ENCODE data around the gene CLDN19.

Gene CLDN19

DNA sequence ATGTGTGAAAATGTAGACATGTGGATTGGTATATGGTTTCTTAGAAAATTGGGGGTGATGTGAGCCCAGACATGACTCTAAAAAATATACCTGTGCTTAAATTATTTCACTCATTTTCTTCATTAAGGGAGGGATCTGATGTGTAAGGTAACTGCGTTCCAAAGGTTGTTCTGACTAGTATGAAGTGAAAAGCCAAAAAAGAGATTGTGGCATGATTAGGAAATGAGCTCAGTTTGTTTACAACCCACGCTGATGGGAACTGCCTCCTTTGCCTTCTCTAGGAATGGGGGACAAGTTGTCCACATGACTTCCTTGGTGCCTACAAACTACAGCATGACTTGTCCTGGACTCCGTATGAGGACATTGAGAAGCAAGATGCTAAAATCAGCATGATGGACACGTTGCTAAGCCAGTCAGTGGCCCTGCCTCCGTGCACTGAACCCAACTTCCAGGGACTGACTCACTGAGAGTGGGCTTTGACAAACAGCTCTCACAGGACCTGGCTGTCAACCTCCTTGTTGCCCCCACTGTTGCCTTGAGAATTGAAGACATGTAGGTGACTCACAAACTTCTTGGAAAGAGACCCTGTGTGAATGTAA is 35.0 kb upstream of the CLDN19 start:
- Histone ChIP-seq H3K36me3 (ENCODE audit: control insufficient read depth, insufficient read depth, low read length) (peaks cover 76% of the 10 kb centered on the region), H3K9me3 (ENCODE audit: control insufficient read depth, low read length) (no peaks in the 10 kb centered on the region), H3K27ac (ENCODE audit: low read depth, low read length, severe bottlenecking) (no peak overlapping the region), H3K4me3 (ENCODE audit: extremely low read depth, insufficient read depth, low read length, poor library complexity, severe bottlenecking) (no peak overlapping the region), H3K4me1 (ENCODE audit: control insufficient read depth, insufficient read depth, low read length, poor library complexity, severe bottlenecking) (no peaks in the 10 kb centered on the region)
- 93 to 97% methylated on average over 4 to 5 of the region's 5 CpGs for WGBS, 2 experiments (ENCODE audit: insufficient coverage in 2 of 2)

DNA sequence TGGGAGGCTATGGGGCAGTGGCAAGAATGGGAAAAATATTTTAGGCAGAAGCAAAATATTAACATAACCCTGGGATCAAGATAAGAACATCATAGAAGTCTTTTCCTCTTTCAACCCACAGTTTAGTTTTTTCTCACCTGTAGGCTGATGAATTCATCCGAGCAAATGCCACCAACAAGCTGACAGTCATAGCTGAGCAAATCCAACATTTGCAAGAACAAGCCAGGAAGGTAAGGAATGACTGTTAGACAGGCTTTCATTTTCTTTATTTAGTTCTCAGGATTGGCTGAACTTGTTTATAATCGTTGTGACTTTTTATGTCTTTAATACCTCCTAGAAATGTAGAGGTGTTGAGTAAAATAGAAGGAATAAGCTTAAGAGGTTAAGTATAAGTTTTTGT is 33.4 kb upstream of the CLDN19 start:
- 0% methylated on average over 1 of the region's 2 CpGs; no CpG with 5 or more reads in 1 of the 2 experiments for WGBS, 2 experiments (ENCODE audit: insufficient coverage in 2 of 2)
- Histone ChIP-seq H3K27ac (ENCODE audit: low read depth, low read length, severe bottlenecking) (no peak overlapping the region), H3K36me3 (ENCODE audit: control insufficient read depth, insufficient read depth, low read length) (peaks cover 76% of the 10 kb centered on the region), H3K4me1 (ENCODE audit: control insufficient read depth, insufficient read depth, low read length, poor library complexity, severe bottlenecking) (no peaks in the 10 kb centered on the region), H3K9me3 (ENCODE audit: control insufficient read depth, low read length) (no peaks in the 10 kb centered on the region), H3K4me3 (ENCODE audit: extremely low read depth, insufficient read depth, low read length, poor library complexity, severe bottlenecking) (no peak overlapping the region)

DNA sequence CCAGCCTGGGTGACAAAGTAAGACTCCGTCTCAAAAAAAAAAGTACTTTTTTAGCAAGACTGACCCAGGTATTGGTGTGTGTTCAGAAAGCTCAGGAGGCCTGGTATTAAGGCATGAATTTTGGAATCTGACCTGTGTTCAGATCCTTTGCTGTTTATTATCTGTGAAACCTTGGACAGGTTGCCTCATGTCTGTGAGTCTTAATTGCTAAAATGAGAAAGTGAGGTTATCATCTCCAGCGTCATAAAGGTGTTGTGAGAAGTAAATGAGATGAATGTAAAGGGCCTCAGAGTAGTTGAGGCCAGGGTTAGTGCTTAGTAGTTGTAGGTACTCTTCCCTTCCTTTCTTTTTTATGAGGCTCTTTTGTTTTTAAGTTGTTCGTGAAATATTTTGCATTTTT is 29.8 kb upstream of the CLDN19 start:
- Histone ChIP-seq H3K4me1 (ENCODE audit: control insufficient read depth, insufficient read depth, low read length, poor library complexity, severe bottlenecking) (no peaks in the 10 kb centered on the region), H3K9me3 (ENCODE audit: control insufficient read depth, low read length) (no peaks in the 10 kb centered on the region), H3K4me3 (ENCODE audit: extremely low read depth, insufficient read depth, low read length, poor library complexity, severe bottlenecking) (no peak overlapping the region), H3K36me3 (ENCODE audit: control insufficient read depth, insufficient read depth, low read length) (peaks cover 43% of the 10 kb centered on the region), H3K27ac (ENCODE audit: low read depth, low read length, severe bottlenecking) (no peak overlapping the region)
- 88 to 95% methylated on average over 2 of the region's 3 CpGs for WGBS, 2 experiments (ENCODE audit: insufficient coverage in 2 of 2)

DNA sequence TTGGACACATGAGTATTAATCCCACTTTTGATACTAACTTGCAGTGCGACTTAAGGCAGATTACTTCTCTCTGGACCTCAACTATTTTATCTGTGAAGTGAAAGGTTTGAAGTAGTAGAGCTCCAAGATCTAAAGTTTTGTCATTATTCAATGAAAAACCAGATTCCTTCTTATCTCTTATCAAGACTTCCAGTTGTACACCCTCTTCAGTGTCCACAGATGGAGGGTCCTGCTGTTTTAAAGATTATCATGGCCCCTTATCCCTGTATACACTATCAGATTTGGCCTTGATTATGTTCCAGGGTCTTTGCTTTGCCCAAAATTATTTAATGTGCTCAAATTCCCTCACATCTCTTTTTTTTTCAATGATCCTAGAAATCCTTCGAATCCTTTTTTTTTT is 28.1 kb upstream of the CLDN19 start:
- H3K9me3 ChIP-seq (ENCODE audit: control insufficient read depth, low read length), result no peaks in the 10 kb centered on the region
- H3K36me3 ChIP-seq (ENCODE audit: control insufficient read depth, insufficient read depth, low read length), result peaks cover 36% of the 10 kb centered on the region
- no CpG with 5 or more reads among the region's 2 CpGs for WGBS, 2 experiments (ENCODE audit: insufficient coverage in 2 of 2)
- peak overlapping the region; percentile 98 for H3K4me3 ChIP-seq (ENCODE audit: extremely low read depth, insufficient read depth, low read length, poor library complexity, severe bottlenecking)
- H3K27ac ChIP-seq (ENCODE audit: low read depth, low read length, severe bottlenecking), result no peak overlapping the region
- H3K4me1 ChIP-seq (ENCODE audit: control insufficient read depth, insufficient read depth, low read length, poor library complexity, severe bottlenecking), result peaks cover 3% of the 10 kb centered on the region

DNA sequence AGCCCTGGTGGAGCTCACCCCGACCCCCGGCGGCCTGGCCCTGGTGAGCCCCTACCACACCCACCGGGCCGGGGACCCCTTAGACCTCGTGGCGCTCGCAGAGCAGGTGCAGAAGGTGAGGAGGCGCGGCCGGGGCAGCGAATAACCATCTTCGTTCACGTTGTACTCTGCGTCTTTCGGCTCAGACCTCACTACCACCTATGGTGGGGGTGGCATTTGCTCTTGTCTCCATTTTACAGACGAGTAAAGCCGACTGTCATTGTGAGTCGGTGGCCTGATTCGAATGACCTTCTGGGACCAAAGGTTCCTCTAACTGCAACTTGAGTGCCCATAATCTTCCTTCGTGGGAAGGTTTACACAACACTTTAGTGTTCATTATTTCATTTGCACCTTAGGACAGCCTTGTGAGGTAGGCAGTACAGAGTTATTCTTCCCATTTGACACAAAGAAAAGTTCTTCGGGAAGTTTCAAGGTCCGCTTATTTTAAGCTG is 27.5 kb upstream of the CLDN19 start:
- WGBS, 2 experiments (ENCODE audit: insufficient coverage in 2 of 2), result 1 to 5% methylated on average over 14 to 22 of the region's 23 CpGs
- Histone ChIP-seq H3K27ac (ENCODE audit: low read depth, low read length, severe bottlenecking) (peak overlapping the region; percentile 92), H3K36me3 (ENCODE audit: control insufficient read depth, insufficient read depth, low read length) (peaks cover 36% of the 10 kb centered on the region), H3K4me1 (ENCODE audit: control insufficient read depth, insufficient read depth, low read length, poor library complexity, severe bottlenecking) (peaks cover 4% of the 10 kb centered on the region), H3K9me3 (ENCODE audit: control insufficient read depth, low read length) (no peaks in the 10 kb centered on the region), H3K4me3 (ENCODE audit: extremely low read depth, insufficient read depth, low read length, poor library complexity, severe bottlenecking) (peak overlapping the region; percentile 98)

DNA sequence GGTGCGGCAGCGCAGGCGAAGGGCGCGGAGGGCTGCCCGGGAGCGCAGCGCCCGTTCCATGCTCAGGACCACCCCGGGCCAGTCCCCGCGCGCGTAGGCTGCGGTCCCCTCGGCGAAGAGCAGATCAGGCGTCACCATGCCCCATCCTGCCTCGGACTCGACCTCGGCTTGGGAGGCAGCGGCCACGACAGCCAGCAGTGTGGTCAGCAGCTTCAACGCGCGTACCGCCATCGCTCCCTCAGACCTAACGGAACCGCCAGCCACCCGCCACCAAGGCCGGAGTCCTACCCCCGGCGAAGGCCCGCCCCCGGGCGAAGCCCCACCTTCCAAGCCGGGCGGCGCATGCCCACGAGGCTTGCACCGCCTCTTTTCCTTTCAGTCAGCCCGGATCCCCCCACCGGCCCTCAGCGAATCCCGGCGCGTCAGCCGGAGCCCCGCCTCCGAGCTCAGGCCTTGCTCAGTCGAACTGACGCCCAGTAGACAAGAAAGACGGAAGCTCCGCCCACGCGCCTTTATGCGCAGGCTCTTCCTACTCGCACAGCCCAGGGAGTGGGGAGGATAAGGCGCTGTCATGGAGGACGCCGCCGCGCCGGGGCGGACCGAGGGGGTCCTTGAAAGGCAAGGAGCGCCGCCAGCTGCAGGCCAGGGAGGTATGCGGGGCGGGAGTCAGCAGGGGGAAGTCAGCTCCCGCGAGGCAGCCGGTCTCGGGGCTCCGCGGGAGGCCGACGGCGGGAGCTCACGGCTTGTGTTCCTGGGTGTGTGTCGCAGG is 26.9 kb upstream of the CLDN19 start, which contains the start of the genes C1orf50 and P3H1:
Gene C1orf50 (plus strand): TSS at position 509 of the 769 bp plus-strand sequence. CDS start 63 bp downstream, at position 572.
Gene P3H1 (minus strand): TSS at position 288 of the 769 bp plus-strand sequence. CDS start 57 bp downstream, at position 231.
- Histone ChIP-seq H3K9me3 (ENCODE audit: control insufficient read depth, low read length) (no peaks in the 10 kb centered on the region), H3K4me3 (ENCODE audit: extremely low read depth, insufficient read depth, low read length, poor library complexity, severe bottlenecking) (peak within 1 kb of the TSS; percentile 98), H3K4me1 (ENCODE audit: control insufficient read depth, insufficient read depth, low read length, poor library complexity, severe bottlenecking) (peaks cover 8% of the 10 kb centered on the region), H3K36me3 (ENCODE audit: control insufficient read depth, insufficient read depth, low read length) (peaks cover 37% of the 10 kb centered on the region), H3K27ac (ENCODE audit: low read depth, low read length, severe bottlenecking) (peak within 1 kb of the TSS; percentile 92)
- 0% methylated on average over 51 to 59 of the region's 82 CpGs for WGBS, 2 experiments (ENCODE audit: insufficient coverage in 2 of 2)

DNA sequence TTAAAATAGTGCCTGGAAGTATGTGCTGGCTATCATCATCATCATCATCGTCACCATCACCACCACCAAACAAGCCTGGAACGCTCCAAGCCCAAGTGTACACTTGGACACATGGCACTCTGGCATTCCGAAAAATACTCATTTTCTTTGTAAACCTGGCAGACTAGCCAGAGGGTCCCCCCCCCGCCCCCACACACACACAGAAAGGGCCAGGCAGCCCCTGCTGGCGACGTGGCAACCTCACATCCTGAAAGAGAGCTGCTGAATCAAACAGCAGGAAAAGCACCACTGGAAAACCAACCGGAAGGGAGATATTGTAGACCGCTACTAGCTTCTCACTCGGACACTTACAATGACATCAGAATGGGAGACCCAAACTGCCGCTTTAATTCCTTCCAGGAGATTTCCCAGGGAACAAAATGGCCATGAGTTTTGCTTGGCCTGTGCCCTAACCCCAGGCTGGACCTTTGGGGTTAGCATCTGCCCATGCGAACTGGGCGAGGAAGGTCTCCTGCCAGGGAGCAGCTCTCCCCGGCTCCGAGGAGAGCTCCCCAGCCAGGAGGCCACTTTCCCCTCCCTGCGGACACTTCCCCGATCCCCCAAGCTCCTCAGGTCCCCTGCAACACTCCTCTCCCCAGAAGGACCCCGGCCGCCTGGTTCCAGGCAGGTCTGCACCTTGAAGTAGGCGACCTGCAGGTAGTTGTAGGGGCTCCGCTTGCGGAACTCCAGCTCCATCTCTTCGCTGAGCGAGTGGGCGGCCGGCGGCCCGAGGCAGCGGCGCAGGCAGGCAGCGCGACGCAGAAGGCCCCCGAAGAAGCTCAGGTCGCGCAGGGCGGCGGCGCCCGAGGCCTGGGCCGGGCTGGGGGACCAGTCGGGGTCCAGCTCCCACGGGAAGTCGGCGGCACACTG is 26.1 kb upstream of the CLDN19 start:
- WGBS, 2 experiments (ENCODE audit: insufficient coverage in 2 of 2), result 0 to 1% methylated on average over 35 to 36 of the region's 44 CpGs
- Histone ChIP-seq H3K36me3 (ENCODE audit: control insufficient read depth, insufficient read depth, low read length) (peaks cover 45% of the 10 kb centered on the region), H3K9me3 (ENCODE audit: control insufficient read depth, low read length) (no peaks in the 10 kb centered on the region), H3K4me1 (ENCODE audit: control insufficient read depth, insufficient read depth, low read length, poor library complexity, severe bottlenecking) (peaks cover 8% of the 10 kb centered on the region), H3K4me3 (ENCODE audit: extremely low read depth, insufficient read depth, low read length, poor library complexity, severe bottlenecking) (peak overlapping the region; percentile 98), H3K27ac (ENCODE audit: low read depth, low read length, severe bottlenecking) (peak overlapping the region; percentile 92)

DNA sequence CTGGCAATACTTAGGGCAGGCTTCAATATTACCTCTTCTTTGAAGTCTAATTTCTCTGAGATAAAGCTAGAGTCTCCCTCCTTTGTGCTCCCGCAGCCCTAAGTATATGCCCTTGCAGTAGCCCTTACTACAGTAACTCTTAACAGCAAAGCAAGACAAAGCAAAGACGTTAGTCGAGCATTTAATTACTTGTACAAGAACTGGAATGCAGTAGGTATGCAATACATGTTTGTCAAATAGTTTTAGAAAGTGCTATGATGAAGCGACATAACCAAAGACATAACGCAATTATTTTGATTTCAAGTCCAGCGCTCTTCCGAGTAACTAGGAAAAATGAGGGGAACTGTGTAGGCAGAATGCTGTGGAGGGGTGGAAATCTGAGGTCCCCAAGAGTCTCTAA is 25.2 kb upstream of the CLDN19 start:
- WGBS, 2 experiments (ENCODE audit: insufficient coverage in 2 of 2), result 25 to 31% methylated on average over 3 to 4 of the region's 7 CpGs
- no peaks in the 10 kb centered on the region for H3K9me3 ChIP-seq (ENCODE audit: control insufficient read depth, low read length)
- peaks cover 45% of the 10 kb centered on the region for H3K36me3 ChIP-seq (ENCODE audit: control insufficient read depth, insufficient read depth, low read length)
- H3K4me1 ChIP-seq (ENCODE audit: control insufficient read depth, insufficient read depth, low read length, poor library complexity, severe bottlenecking), result peaks cover 8% of the 10 kb centered on the region
- peak overlapping the region; percentile 98 for H3K4me3 ChIP-seq (ENCODE audit: extremely low read depth, insufficient read depth, low read length, poor library complexity, severe bottlenecking)
- peak overlapping the region; percentile 92 for H3K27ac ChIP-seq (ENCODE audit: low read depth, low read length, severe bottlenecking)

DNA sequence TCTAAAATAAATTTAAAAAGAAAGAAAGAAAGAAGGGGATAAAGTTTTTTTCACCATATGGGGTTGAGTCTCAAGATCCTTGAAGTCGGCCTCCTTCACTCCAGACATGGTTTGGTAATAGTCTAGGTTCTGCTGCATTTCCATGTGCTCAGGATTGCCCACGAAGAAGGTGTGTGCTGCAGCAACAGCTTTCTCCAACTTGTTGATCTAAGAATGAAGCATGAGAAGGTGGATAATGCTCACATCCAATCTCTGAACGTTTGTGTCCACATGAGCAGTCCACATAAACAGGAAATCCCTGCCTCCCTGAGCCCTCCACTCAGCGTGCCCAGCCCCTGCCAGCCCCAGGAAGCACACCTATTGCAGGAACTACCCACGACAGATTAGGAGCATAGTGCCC is 22.2 kb upstream of the CLDN19 start:
- Histone ChIP-seq H3K4me1 (ENCODE audit: control insufficient read depth, insufficient read depth, low read length, poor library complexity, severe bottlenecking) (peaks cover 8% of the 10 kb centered on the region), H3K4me3 (ENCODE audit: extremely low read depth, insufficient read depth, low read length, poor library complexity, severe bottlenecking) (no peak overlapping the region), H3K27ac (ENCODE audit: low read depth, low read length, severe bottlenecking) (no peak overlapping the region), H3K9me3 (ENCODE audit: control insufficient read depth, low read length) (no peaks in the 10 kb centered on the region), H3K36me3 (ENCODE audit: control insufficient read depth, insufficient read depth, low read length) (peaks cover 65% of the 10 kb centered on the region)
- 93 to 98% methylated on average over 4 to 5 of the region's 5 CpGs for WGBS, 2 experiments (ENCODE audit: insufficient coverage in 2 of 2)

DNA sequence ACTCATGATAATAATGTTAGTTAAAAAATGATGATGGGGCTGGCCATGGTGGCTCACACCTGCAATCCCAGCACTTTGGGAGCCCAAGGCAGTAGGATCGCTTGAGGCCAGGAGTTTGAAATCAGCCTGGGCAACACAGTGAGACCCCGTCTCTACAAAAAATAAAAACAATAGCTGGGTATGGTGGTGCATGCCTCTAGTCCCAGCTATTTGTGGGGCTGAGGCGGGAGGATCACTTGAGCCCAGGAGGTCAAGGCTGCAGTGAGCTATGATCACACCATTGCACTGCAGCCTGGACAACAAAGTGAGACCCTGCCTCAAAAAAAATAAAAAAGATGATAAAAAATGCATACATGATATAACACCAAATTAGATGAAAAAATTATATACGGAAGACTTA is 21.5 kb upstream of the CLDN19 start:
- Histone ChIP-seq H3K4me3 (ENCODE audit: extremely low read depth, insufficient read depth, low read length, poor library complexity, severe bottlenecking) (no peak overlapping the region), H3K27ac (ENCODE audit: low read depth, low read length, severe bottlenecking) (no peak overlapping the region), H3K4me1 (ENCODE audit: control insufficient read depth, insufficient read depth, low read length, poor library complexity, severe bottlenecking) (peaks cover 8% of the 10 kb centered on the region), H3K36me3 (ENCODE audit: control insufficient read depth, insufficient read depth, low read length) (peaks cover 72% of the 10 kb centered on the region), H3K9me3 (ENCODE audit: control insufficient read depth, low read length) (no peaks in the 10 kb centered on the region)
- 90 to 100% methylated on average over 2 of the region's 4 CpGs for WGBS, 2 experiments (ENCODE audit: insufficient coverage in 2 of 2)
